H1 (cell line): ENCODE results near the gene DHRS4. TPM values are rescaled to one million over a fixed set of nuclear protein-coding genes. Genes with fewer than 3 reads are reported as not detected.

ENCODE experiments used
- BCL11A ChIP-seq, 2 experiments: IDR thresholded peaks; one replicate each; pipeline ENCODE4 v1.6.1; 2011; ENCODE audit warnings: low read depth in 2 of 2, low read length in 2 of 2, mild to moderate bottlenecking in 2 of 2
- CBX5 ChIP-seq: fragments of 300-800, 300-1000 bp; sonication (generic); IDR thresholded peaks from 2 replicates; pipeline ENCODE4 v1.7.1; 2016; ENCODE audit warnings: antibody characterized with exemption, low read length, low read depth
- CTCF ChIP-seq, 3 experiments: IDR thresholded peaks; 1 replicate in 2 of 3; 2 replicates in 1 of 3; pipeline versions ENCODE4 v1.5.1 to v1.6.1; 2011; ENCODE audit warnings: low read length in 3 of 3, mild to moderate bottlenecking in 3 of 3, inconsistent platforms in 2 of 3, low read depth in 1 of 3, moderate library complexity in 1 of 3; ENCODE audit not compliant: insufficient read depth in 1 of 3; ENCODE audit errors: control extremely low read depth in 1 of 3
- E2F6 ChIP-seq: IDR thresholded peaks from 2 replicates; pipeline ENCODE4 v1.6.1; 2012; ENCODE audit warnings: inconsistent platforms
- EP300 ChIP-seq, 2 experiments: IDR thresholded peaks; 1 replicate in 1 of 2; 2 replicates in 1 of 2; pipeline ENCODE4 v1.6.1; 2011 to 2012; ENCODE audit warnings: low read depth in 2 of 2, low read length in 2 of 2, mild to moderate bottlenecking in 2 of 2, borderline replicate concordance in 1 of 2, inconsistent platforms in 1 of 2, moderate library complexity in 1 of 2
- KDM4A ChIP-seq: IDR thresholded peaks from one replicate; pipeline ENCODE4 v1.7.1; 2012; ENCODE audit warnings: low read depth, mild to moderate bottlenecking, moderate library complexity, low read length, inconsistent platforms; ENCODE audit not compliant: severe bottlenecking
- PHF8 ChIP-seq: fragments of 200-600 bp; sonication (generic); conservative IDR thresholded peaks from 2 replicates; pipeline ENCODE4 v1.7.1; 2012; ENCODE audit warnings: low read depth, mild to moderate bottlenecking, inconsistent platforms, low read length, moderate library complexity
- POLR2A ChIP-seq, 2 experiments: IDR thresholded peaks; 1 replicate in 1 of 2; 2 replicates in 1 of 2; pipeline ENCODE4 v1.6.1; 2011; ENCODE audit warnings: low read depth in 2 of 2, low read length in 2 of 2, mild to moderate bottlenecking in 2 of 2; ENCODE audit errors: control extremely low read depth in 1 of 2
- POLR2AphosphoS5 ChIP-seq: IDR thresholded peaks from 2 replicates; pipeline ENCODE4 v1.6.1; 2011; ENCODE audit warnings: low read depth, low read length
- RAD21 ChIP-seq, 2 experiments: IDR thresholded peaks in 1 of 2; conservative IDR thresholded peaks in 1 of 2; 2 replicates each; pipeline ENCODE4 v1.6.1; 2011; ENCODE audit warnings: low read depth in 2 of 2, low read length in 2 of 2, improper control_type of control experiment in 1 of 2, inconsistent platforms in 1 of 2, mild to moderate bottlenecking in 1 of 2, moderate library complexity in 1 of 2
- RBBP5 ChIP-seq: IDR thresholded peaks from 2 replicates; pipeline ENCODE4 v1.7.1; 2012; ENCODE audit warnings: low read depth, mild to moderate bottlenecking, inconsistent platforms, low read length, moderate library complexity, borderline replicate concordance
- SAP30 ChIP-seq: fragments of 300-600 bp; sonication (generic); IDR thresholded peaks from 2 replicates; pipeline ENCODE4 v1.7.1; 2012; ENCODE audit warnings: low read length, moderate library complexity, mild to moderate bottlenecking, inconsistent platforms; ENCODE audit not compliant: insufficient read depth, insufficient replicate concordance
- SIRT6 ChIP-seq: IDR thresholded peaks from one replicate; pipeline ENCODE4 v1.7.1; 2012; ENCODE audit warnings: low read length, inconsistent platforms
- SP1 ChIP-seq: IDR thresholded peaks from 2 replicates; pipeline ENCODE4 v1.6.1; 2011; ENCODE audit warnings: low read depth, low read length
- SP2 ChIP-seq: IDR thresholded peaks from 2 replicates; pipeline ENCODE4 v1.6.1; 2012; ENCODE audit warnings: mild to moderate bottlenecking, low read length, inconsistent platforms
- TAF1 ChIP-seq: IDR thresholded peaks from 2 replicates; pipeline ENCODE4 v1.6.1; 2011; ENCODE audit warnings: mild to moderate bottlenecking, low read depth, low read length
- TBP ChIP-seq: IDR thresholded peaks from 2 replicates; pipeline ENCODE4 v1.6.1; 2011; ENCODE audit warnings: low read depth, low read length, improper control_type of control experiment
- YY1 ChIP-seq: IDR thresholded peaks from 2 replicates; pipeline ENCODE4 v1.6.1; 2011; ENCODE audit warnings: low read depth, mild to moderate bottlenecking, low read length
- polyA plus RNA-seq, 7 experiments: library from polyadenylated mRNA; depleted of rRNA in 3 of 7; stranded (reverse) in 5 of 7; unstranded in 2 of 7; fragments of >200 nt in 5 of 7; fragments of 200-250 nt in 2 of 7; gene quantifications; 1 replicate in 5 of 7; 2 replicates in 1 of 7; 4 replicates in 1 of 7; pipeline versions ENCODE4 v1.2.1 to v1.2.3, GENCODE V29; 2011 to 2013; ENCODE audit warnings: missing spikeins in 2 of 7, mixed read lengths in 2 of 7
- total RNA-seq: library from RNA; stranded (reverse); fragmentation: NEBNext Ultra II Directional; extraction: Animal tissue kit (Norgen Biotek cat#: 25700); gene quantifications from 2 replicates; pipeline ENCODE4 v1.2.1, GENCODE V29; 2021
- TF ChIP-seq, protein P1 (sequence below): IDR thresholded peaks from 2 replicates; pipeline ENCODE4 v1.6.1; 2011; ENCODE audit warnings: low read length, improper control_type of control experiment

Gene DHRS4
- total and polyA plus RNA-seq, 2 of the 8 experiments (the other 6 are each of a cell fraction or from before 2014, with no cell fraction given): 11.7 to 16.2 TPM

- TF ChIP-seq SP1: 0 out of 2 replicates have a peak, but pooled peaks have one; percentile 43
- peak; percentile 23; the same call in 1 of the 2 replicates for TF ChIP-seq SP2
- no peak for TF ChIP-seq BCL11A (IDR thresholded peaks at IDR 0.05; ENCODE audit: low read depth in 2 of 2, low read length in 2 of 2)
- no peak for TF ChIP-seq E2F6
- TF ChIP-seq, protein P1, sequence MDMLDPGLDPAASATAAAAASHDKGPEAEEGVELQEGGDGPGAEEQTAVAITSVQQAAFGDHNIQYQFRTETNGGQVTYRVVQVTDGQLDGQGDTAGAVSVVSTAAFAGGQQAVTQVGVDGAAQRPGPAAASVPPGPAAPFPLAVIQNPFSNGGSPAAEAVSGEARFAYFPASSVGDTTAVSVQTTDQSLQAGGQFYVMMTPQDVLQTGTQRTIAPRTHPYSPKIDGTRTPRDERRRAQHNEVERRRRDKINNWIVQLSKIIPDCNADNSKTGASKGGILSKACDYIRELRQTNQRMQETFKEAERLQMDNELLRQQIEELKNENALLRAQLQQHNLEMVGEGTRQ: no peak; the same call in 1 of the 2 replicates
- peak in 1 of 2 experiments; percentile 78; a peak in 2 of 3 replicates for TF ChIP-seq POLR2A (IDR thresholded peaks at IDR 0.05; ENCODE audit: control extremely low read depth in 1 of 2, low read depth in 2 of 2, low read length in 2 of 2)
- 0 out of 2 replicates have a peak, but pooled peaks have one; percentile 18 for TF ChIP-seq RBBP5
- TF ChIP-seq SIRT6: no peak
- TF ChIP-seq RAD21 (IDR thresholded peaks at IDR 0.05 in 1 of 2, conservative IDR thresholded peaks at IDR 0.05 in 1 of 2; ENCODE audit: low read depth in 2 of 2, low read length in 2 of 2): peak; percentile 71 to 82
- no peak for TF ChIP-seq SAP30
- no peak for TF ChIP-seq CBX5
- no peak for TF ChIP-seq EP300 (IDR thresholded peaks at IDR 0.05; ENCODE audit: borderline replicate concordance in 1 of 2, low read depth in 2 of 2, low read length in 2 of 2)
- 0 out of 2 replicates have a peak, but pooled peaks have one; percentile 25 for TF ChIP-seq YY1
- peak; percentile 74 for TF ChIP-seq POLR2AphosphoS5
- TF ChIP-seq TBP: peak; percentile 54; the same call in 1 of the 2 replicates
- TF ChIP-seq TAF1: peak; percentile 77
- peak; percentile 79 to 89 (median 87) for TF ChIP-seq CTCF (IDR thresholded peaks at IDR 0.05; ENCODE audit: control extremely low read depth in 1 of 3, insufficient read depth in 1 of 3, low read depth in 1 of 3, low read length in 3 of 3)
- peak; percentile 77 for TF ChIP-seq PHF8
- TF ChIP-seq KDM4A: peak; percentile 62
Measured at GRCh38 chr14:23953464-23954278, at the start of gene DHRS4 (continued).
